Testis (tissue), 3 donors: ENCODE data around the gene SAMD15. TPM values are rescaled to one million over a fixed set of nuclear protein-coding genes. Genes with fewer than 3 reads are reported as not detected.

Experiments
- DNase-seq: peaks from one replicate; pipeline ENCODE4 v3.0.0-alpha.2; 2019
- H3K27ac ChIP-seq, 2 donors: fragments of 200-600 bp; sonication (generic); one replicate each; pipeline ENCODE4 v1.5.1; 2019
- H3K27me3 ChIP-seq: fragments of 200-600 bp; sonication (generic); one replicate; pipeline ENCODE4 v1.5.1; 2019
- H3K36me3 ChIP-seq: fragments of 200-600 bp; sonication (generic); one replicate; pipeline ENCODE4 v1.5.1; 2017; ENCODE audit warnings: low read depth; ENCODE audit errors: missing control alignments
- H3K4me1 ChIP-seq: fragments of 200-600 bp; sonication (generic); one replicate; pipeline ENCODE4 v1.5.1; 2019
- H3K4me3 ChIP-seq, 2 donors: fragments of 200-600 bp; sonication (generic); one replicate each; pipeline ENCODE4 v1.5.1; 2017 to 2019
- H3K9me3 ChIP-seq: fragments of 200-600 bp; sonication (generic); one replicate; pipeline ENCODE4 v1.5.1; 2017
- CTCF ChIP-seq, 3 experiments: fragments of 450-650 bp in 2 of 3; fragments of 200-600 bp in 1 of 3; sonication (generic) in 1 of 3; IDR thresholded peaks; one replicate each; pipeline ENCODE4 v1.5.1; 2016 to 2019; ENCODE audit warnings: antibody characterized with exemption in 3 of 3, mild to moderate bottlenecking in 2 of 3, moderate library complexity in 1 of 3
- POLR2A ChIP-seq: fragments of 450-650 bp; IDR thresholded peaks from one replicate; pipeline ENCODE4 v1.6.1; 2017; ENCODE audit warnings: antibody characterized with exemption, mild to moderate bottlenecking, moderate library complexity
- WGBS, 2 donors: methylation state at CpG; one replicate each; pipeline ENCODE4 v1.1.5; 2018; 5-methylcytosine and 5-hydroxymethylcytosine counted together
- intact Hi-C: fragments of 100-400 bp; cut with DNase I; formaldehyde crosslinking; loops from one replicate; pipeline ENCODE4 v1.15.1; 2023; ENCODE audit warnings: low total_unique reads
- polyA plus RNA-seq: library from polyadenylated mRNA; stranded (reverse); fragments of 350-450 nt; fragmentation: Illumina TruSeq; extraction: RNeasy Lipid Tissue Mini Kit (QIAGEN cat#74804); gene quantifications from one replicate; pipeline ENCODE4 v1.2.3, GENCODE V29; 2014; ENCODE audit warnings: low read depth, low replicate concordance; ENCODE audit not compliant: insufficient read depth
- total RNA-seq, 2 donors: library from RNA; depleted of rRNA; stranded (reverse); fragments of >200 nt; gene quantifications; one replicate each; pipeline ENCODE4 v1.2.3, GENCODE V29; 2016

Gene SAMD15
- total and polyA plus RNA-seq, 3 donors from 2014 or later = 9.2 to 31.3 (median 22.6) TPM

GRCh38 chr14:77338302-77338701, 38.9 kb upstream of the SAMD15 start:
- no peaks in the 10 kb centered on the region for H3K27me3 ChIP-seq
- no peak overlapping the region for H3K4me3 ChIP-seq
- H3K27ac ChIP-seq = no peak overlapping the region
- TF ChIP-seq CTCF (IDR thresholded peaks at IDR 0.05) = no peak
- TF ChIP-seq POLR2A = no peak
- no peaks in the 10 kb centered on the region for H3K36me3 ChIP-seq
- WGBS, 2 donors = 71 to 80% methylated on average over 2 of the region's 2 CpGs
- no peaks in the 10 kb centered on the region for H3K9me3 ChIP-seq
- DNase-seq = no peak
- no peaks in the 10 kb centered on the region for H3K4me1 ChIP-seq
- intact Hi-C loops = no loop called here

DNA sequence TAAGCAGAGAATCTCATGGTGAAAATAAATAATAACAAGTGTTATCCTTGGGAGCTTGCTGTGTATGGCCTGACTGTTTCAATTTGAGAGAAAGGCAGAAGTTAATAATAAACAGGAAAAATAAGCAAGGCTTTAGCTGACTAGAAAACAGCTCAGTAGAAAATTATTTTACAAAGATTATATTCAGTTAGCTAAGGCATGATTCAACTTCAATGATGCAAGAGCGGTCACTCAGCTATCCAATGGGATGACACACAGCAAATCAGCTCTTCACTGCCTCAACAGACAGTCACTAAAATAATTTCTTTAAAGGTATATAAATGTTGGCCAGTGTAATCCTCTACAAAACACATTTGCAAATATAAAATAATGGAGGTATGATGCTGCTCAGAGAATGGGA, 37.8 kb upstream of the SAMD15 start:
- Histone ChIP-seq H3K27me3 (no peaks in the 10 kb centered on the region), H3K27ac (no peak overlapping the region), H3K9me3 (no peaks in the 10 kb centered on the region), H3K4me3 (no peak overlapping the region), H3K4me1 (no peaks in the 10 kb centered on the region), H3K36me3 (no peaks in the 10 kb centered on the region)
- 97 to 100% methylated on average over 1 of the region's 1 CpG for WGBS, 2 donors
- TF ChIP-seq CTCF (IDR thresholded peaks at IDR 0.05) (no peak), POLR2A (no peak)
- DNase-seq = no peak
- intact Hi-C loops = no loop called here

DNA sequence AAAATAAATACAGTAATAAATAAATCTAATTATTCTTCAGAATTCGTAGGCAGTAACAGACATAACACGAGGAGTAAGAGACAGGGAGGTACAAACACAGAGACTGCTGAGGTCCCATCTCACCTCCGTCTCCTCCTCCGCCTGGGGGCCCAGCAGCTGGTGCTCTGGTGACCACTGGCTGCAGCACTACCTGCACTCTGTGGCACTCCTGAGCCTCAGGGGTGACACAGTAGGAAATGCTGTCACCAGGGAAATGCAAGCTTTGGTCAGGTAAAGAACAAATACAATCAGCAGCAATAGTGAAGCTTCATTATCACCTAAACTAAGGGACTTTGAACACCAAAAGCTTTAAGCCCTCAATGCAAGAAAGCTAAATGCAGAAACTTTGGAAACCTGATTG, 36.8 kb upstream of the SAMD15 start:
- Histone ChIP-seq H3K9me3 (no peaks in the 10 kb centered on the region), H3K27me3 (no peaks in the 10 kb centered on the region)
- intact Hi-C loops = no loop called here

DNA sequence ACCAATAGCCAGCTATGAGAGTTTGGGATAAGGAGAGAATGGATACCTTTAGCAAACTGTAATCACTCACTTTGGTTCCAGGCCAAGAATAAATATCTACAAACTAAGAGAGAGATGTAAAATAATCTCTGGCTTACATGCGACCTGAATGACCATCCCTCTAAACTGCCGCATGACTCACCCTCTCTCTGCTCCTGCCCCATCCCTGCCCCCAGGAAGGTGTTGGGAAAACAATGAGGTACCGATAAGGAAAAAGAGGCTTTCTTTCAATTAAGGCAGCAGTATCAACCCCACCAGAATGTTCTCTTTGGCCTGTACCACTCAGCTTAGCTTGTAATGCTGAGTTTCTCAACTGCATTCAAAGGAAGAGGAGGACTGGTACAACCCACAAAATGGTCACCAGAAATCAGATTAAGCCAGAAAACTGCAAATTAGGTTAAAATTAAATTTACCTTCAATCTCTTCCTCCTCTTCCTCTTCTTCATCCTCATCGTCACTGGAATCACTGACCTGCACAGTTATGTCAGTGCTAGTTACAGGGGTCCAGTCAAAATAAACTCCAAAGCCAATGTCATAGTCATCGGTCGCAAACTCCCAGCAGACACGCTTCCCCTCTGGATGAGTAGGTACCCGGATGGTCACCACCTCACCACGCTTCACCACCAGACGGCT, 34.3 kb upstream of the SAMD15 start:
- WGBS, 2 donors = 89 to 91% methylated on average over 10 of the region's 10 CpGs
- Histone ChIP-seq H3K9me3 (no peaks in the 10 kb centered on the region), H3K4me1 (no peaks in the 10 kb centered on the region), H3K36me3 (no peaks in the 10 kb centered on the region), H3K27me3 (no peaks in the 10 kb centered on the region), H3K4me3 (no peak overlapping the region), H3K27ac (no peak overlapping the region)
- TF ChIP-seq POLR2A (no peak), CTCF (IDR thresholded peaks at IDR 0.05) (no peak)
- DNase-seq = no peak
- intact Hi-C loops = no loop called here

More for the DNA sequence above, 36.8 kb upstream of the SAMD15 start:
- Histone ChIP-seq H3K4me3 (no peak overlapping the region), H3K36me3 (no peaks in the 10 kb centered on the region), H3K27ac (no peak overlapping the region), H3K4me1 (no peaks in the 10 kb centered on the region)
- no peak for DNase-seq
- no peak for TF ChIP-seq CTCF (IDR thresholded peaks at IDR 0.05)
- TF ChIP-seq POLR2A = no peak
- 90 to 94% methylated on average over 4 of the region's 4 CpGs for WGBS, 2 donors

DNA sequence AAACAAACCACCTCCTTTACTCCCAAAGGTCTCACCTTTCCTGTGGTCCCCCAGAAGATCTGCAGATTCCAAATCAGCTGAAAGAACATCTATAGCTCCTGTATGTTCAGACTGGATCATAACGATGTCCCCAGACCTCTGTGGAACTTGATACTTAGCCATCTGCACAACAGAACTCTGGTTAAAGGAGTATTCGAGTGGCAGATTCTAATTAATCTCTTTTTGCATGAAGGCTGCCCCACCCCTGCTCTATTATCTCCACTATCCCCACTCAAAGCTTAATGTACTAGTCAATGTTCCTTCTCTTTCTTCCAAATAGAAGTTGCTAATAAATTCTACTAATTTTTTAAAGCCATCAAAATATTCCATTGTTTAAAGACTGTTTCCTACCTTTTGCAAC, 33.5 kb upstream of the SAMD15 start:
- H3K9me3 ChIP-seq = no peaks in the 10 kb centered on the region
- no peak overlapping the region for H3K4me3 ChIP-seq
- WGBS, 2 donors = 81 to 89% methylated on average over 2 of the region's 2 CpGs
- no peaks in the 10 kb centered on the region for H3K36me3 ChIP-seq
- no peaks in the 10 kb centered on the region for H3K4me1 ChIP-seq
- TF ChIP-seq CTCF (IDR thresholded peaks at IDR 0.05) (no peak), POLR2A (no peak)
- intact Hi-C loops = no loop called here
- DNase-seq = no peak
- H3K27ac ChIP-seq = no peak overlapping the region
- no peaks in the 10 kb centered on the region for H3K27me3 ChIP-seq
